EL (cell line): ENCODE measurements around the gene DCD.
A peak's percentile ranks its signal among the peaks of the same experiment; 100 is the strongest.

ENCODE experiments used
- DNase-seq: peaks from one replicate; pipeline ENCODE4 v3.0.0-alpha.2; 2016

DCD gene

DNA sequence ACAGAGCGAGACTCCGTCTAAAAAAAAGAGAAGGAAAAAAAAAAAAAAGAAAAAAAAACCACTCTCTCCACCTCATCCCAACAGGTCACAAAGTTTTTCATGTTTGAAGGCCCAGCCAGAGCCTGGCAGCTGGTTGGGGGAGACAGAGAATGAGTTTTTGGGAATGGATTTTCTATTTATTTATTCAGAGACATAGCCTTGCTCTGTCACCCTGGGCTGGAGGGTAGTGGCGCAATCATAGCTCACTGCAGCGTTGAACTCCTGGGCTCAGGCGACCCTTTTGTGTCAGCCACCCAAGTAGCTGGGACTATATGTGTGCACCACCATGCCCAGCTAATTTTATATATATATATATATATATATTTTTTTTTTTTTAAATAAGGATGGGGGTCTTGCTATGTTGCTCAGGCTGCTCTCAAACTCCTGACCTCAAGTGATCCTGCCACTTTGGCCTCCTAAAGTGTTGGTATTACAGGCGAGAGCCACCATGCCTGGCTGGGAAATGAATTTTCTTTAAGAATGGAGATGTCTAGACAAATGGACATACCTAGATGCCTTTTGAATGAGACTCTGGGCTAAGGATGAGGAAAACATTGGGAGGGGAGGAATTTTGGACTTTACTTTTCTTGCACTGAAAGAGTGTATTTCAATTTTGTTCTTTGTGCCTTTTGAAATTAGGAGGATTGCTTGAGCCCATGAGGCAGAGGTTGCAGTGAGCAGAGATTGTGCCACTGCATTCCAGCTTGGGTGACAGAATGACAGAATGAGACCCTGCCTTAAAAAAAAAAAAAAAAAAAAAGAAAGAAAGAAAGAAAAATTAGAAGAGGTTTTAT lies 42.8 kb downstream of the DCD start:
- DNase-seq: no peak

DNA sequence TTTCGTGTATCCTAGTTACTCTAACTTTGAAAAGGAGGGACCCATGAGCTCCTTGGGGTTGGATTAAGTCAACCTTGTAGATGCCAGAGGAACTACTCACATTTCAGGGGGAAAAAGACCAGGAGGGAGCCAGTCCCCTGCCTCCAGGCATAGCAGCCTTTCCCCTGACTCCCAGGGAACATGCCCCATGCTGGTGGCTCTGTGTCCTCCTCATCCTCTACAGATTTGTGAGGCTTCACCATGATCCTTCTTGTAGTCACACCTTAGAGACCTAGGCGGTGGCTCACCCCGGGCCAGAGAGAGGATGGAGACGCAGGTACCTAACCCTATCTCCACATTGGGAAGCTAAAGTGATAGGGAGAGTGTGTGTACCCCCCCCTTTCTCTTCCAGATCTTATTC lies 43.7 kb downstream of the DCD start:
- DNase-seq: no peak

DNA sequence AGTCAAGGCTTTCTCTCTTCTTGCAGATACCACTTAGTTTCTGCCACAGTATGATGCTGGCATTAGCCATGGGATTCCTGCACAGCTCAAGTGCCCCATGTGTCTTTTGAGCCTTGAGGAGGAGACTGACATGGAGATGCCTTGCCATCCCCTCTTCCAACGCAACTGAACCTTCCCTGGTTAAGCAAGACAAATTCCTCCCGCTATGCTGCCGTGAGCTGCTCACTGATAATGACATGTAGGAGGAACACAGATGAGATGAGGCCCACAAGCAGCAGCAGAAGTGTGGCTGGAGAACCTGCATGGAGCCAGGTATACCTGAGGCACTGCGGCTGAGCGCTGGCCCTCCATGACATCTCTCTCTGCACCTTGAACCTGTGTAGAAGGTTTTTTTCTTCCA lies 44.3 kb downstream of the DCD start:
- no peak for DNase-seq

DNA sequence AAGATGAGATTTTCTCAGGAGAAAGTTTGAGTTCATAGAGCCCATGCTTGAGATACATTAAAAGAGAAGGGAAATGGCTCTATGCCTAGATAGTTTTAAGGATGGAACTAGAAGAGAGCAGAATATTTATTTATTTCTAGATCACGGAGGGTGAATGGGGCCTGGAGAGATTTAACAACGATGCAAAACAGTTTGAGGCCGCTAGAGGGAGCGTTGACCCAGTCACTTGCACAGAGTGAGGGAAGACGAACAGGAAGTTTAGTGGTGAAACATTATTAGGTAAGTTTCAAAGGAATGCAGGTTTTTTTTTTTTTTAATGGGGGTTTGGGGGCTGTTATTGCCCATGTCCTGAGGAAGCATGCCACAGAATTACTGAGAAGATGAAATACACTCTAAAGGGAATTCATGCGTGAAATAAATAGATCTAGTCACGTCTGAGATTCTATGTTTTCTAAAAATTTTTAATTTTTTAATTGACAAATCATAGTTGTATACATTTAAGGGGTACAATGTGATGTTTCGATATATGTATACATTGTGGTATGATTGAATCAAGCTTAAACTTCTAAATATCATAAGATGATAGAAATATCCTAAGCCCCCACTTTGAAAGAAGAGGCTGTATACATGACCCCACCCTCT lies 44.9 kb downstream of the DCD start:
- peak; percentile 73 for DNase-seq

DNA sequence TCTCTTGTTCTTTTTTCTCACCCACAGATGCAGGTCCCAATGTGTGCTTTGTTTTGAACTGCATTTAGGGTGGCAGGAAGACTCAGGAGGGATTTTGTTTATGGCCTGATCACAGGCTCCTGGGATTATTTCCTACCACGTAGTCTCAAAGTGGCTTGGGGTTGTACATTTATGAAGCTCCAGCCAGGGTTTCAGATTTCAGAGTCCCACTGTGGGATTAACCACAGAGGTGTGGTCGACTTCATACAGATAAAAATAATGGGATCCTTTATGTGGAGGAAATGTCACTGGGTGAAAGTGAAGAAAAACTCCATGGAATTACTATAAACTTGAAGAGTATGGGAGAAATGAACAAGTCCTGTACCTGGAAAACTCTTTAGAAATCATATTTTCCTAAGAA lies 45.5 kb downstream of the DCD start:
- no peak for DNase-seq

DNA sequence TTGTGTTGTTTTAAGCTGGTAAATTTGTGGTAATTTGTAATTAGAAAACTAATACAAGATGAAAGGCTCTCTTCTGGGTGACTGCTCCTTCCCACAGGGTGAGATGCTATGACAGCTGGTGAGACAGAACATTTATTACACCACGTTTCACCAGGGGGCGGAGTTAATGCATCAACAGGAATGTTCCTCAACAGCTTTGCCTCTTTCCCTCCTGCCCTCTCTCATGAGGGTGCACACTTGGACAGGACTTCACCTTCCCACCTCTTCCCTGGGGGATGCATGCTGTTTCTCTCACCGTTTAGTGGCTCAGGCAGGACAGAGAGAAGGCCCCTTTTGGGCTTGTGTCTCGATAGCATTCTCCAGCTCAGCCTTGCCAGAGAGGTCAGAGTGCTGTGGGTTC lies 46.3 kb downstream of the DCD start:
- peak; percentile 40 for DNase-seq

DNA sequence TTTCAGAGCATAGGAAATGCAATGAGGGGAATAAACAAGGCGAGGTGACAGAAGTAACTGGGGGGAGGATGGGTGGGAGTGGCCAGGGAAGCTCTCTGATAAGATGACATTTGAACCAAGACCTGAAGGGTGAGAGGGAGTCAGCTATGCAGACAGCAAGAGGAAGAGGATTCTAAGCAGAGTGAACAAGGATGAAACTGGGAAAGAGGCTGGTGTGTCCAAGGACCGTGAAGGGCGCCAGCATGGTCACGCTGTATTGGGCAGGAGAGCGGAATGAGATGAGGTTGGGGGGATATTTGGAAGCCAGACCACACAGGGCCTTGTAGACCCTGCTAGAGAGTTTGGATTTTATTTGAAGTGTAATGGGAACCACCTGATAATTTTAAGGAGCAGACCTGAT lies 49.2 kb downstream of the DCD start:
- no peak for DNase-seq

DNA sequence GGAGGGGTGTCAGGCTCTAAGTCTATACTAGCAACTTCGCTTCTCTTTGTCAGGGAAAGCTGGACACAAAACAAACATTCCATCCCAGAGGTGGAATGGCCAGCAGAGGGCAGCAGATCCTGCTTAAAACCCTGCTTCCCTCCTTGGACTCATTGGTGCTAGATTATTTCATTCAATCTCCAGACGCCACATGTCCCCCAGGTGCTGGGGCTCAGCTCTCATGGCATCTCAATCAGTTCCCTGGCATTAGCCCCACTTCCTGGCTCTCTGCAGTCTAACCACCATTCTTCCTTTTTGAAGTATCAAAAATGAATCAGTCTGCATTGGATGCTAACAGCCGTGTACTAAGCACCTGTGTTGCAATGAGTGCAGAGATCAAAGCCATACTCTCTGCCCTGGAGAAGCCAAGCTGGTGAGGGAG lies 51.6 kb downstream of the DCD start:
- DNase-seq: peak; percentile 63

DNA sequence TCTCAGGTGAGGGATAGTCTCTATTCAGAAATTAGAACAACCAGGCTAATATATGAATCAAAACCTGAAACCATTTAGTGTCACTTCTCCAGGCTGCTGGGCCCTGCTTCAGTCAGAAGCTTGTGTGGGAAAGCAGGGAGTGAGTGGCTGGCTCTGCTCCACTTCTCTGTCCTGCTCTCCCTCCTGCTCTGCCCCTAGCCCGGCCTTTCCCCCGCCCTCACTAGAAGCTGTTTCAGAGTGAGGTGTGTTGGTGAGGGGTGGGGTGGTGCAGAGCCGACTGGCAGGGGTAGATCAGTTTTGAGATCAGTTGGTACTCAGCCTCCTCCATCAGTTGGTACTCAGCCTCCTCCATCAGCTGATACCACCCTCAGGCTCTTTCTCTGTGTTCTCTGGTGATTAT lies 52.7 kb downstream of the DCD start:
- DNase-seq: no peak
